ENCODE measurements around the gene BTBD9.

Gene BTBD9

GRCh38 chr6:38552121-38552520, 87.6 kb downstream of the BTBD9 start:
- DNase-seq, result no peak

GRCh38 chr6:38549795-38550194, 89.9 kb downstream of the BTBD9 start:
- no peak for DNase-seq

GRCh38 chr6:38549180-38549579, 90.5 kb downstream of the BTBD9 start:
- DNase-seq, result peak; percentile 35

- DNase-seq, result no peak
Measured at GRCh38 chr6:38543022-38543421, 96.7 kb downstream of the BTBD9 start.

GRCh38 chr6:38542031-38542430, 97.7 kb downstream of the BTBD9 start:
- DNase-seq, result no peak

GRCh38 chr6:38533064-38533463, 106.7 kb downstream of the BTBD9 start:
- DNase-seq, result no peak

GRCh38 chr6:38531134-38531533, 108.6 kb downstream of the BTBD9 start:
- no peak for DNase-seq

- no peak for DNase-seq
Measured at GRCh38 chr6:38528196-38528965, 111.3 kb downstream of the BTBD9 start.

GRCh38 chr6:38527371-38527770, 112.4 kb downstream of the BTBD9 start:
- DNase-seq, result no peak

GRCh38 chr6:38525888-38526287, 113.8 kb downstream of the BTBD9 start:
- DNase-seq, result no peak

GRCh38 chr6:38524436-38525145, 115.1 kb downstream of the BTBD9 start:
- DNase-seq, result no peak

GRCh38 chr6:38522322-38522721, 117.4 kb downstream of the BTBD9 start:
- no peak for DNase-seq

GRCh38 chr6:38518511-38519304, 121.0 kb downstream of the BTBD9 start:
- DNase-seq, result no peak

GRCh38 chr6:38517005-38517404, 122.7 kb downstream of the BTBD9 start:
- no peak for DNase-seq

- no peak for DNase-seq
Measured at GRCh38 chr6:38514399-38514798, 125.3 kb downstream of the BTBD9 start.

- DNase-seq, result no peak
Measured at GRCh38 chr6:38512211-38512610, 127.5 kb downstream of the BTBD9 start.

GRCh38 chr6:38510205-38510604, 129.5 kb downstream of the BTBD9 start:
- DNase-seq, result no peak

- DNase-seq, result no peak
Measured at GRCh38 chr6:38509713-38510112, 130.0 kb downstream of the BTBD9 start.

- DNase-seq, result peak; percentile 29
Measured at GRCh38 chr6:38508894-38509293, 130.8 kb downstream of the BTBD9 start.

GRCh38 chr6:38508286-38508685, 131.4 kb downstream of the BTBD9 start:
- no peak for DNase-seq

GRCh38 chr6:38507173-38507572, 132.6 kb downstream of the BTBD9 start:
- DNase-seq, result no peak

- no peak for DNase-seq
Measured at GRCh38 chr6:38505826-38506225, 133.9 kb downstream of the BTBD9 start.

- DNase-seq, result no peak
Measured at GRCh38 chr6:38504996-38505395, 134.7 kb downstream of the BTBD9 start.
